Activated T-cell treated with anti-CD3 and anti-CD28 coated beads, Interleukin-2, amount 50 U/mL, for 24 hours (primary cell): ENCODE measurements around the gene SLC15A3.
"Not testable (repeated sequence)": the region's sequence is repeated elsewhere in the genome, so short reads cannot be mapped to it uniquely, and the experiment has no call there.

Experiments used
- DNase-seq: peaks from one replicate; pipeline ENCODE4 v3.0.0-alpha.2; 2020
- H3K27ac Mint-ChIP-seq: 2 replicates; pipeline ENCODE4 v1.8.0; 2020; ENCODE audit warnings: mild to moderate bottlenecking, mixed read lengths
- H3K27me3 Mint-ChIP-seq: 2 replicates; pipeline ENCODE4 v1.8.0; 2020; ENCODE audit warnings: mixed read lengths
- H3K36me3 Mint-ChIP-seq: 2 replicates; pipeline ENCODE4 v1.8.0; 2020; ENCODE audit warnings: low read depth, mixed read lengths
- H3K4me1 Mint-ChIP-seq: 2 replicates; pipeline ENCODE4 v1.8.0; 2020; ENCODE audit warnings: low read depth, mixed read lengths
- H3K4me3 Mint-ChIP-seq: 2 replicates; pipeline ENCODE4 v1.8.0; 2020; ENCODE audit warnings: mild to moderate bottlenecking, moderate library complexity, mixed read lengths
- H3K9me3 Mint-ChIP-seq: 2 replicates; pipeline ENCODE4 v1.8.0; 2020; ENCODE audit warnings: mixed read lengths

Gene SLC15A3

GRCh38 chr11:60913793-60914632 is 38.0 kb downstream of the SLC15A3 start, which contains the start of gene TMEM109:
Gene TMEM109 (plus strand): TSS chr11:60914158. CDS start chr11:60919694, 5,536 bp downstream.
- H3K27me3 Mint-ChIP-seq: no peaks in the 10 kb centered on the region
- H3K27ac Mint-ChIP-seq: peak within 1 kb of the TSS; percentile 99
- peaks cover 74% of the 10 kb centered on the region for H3K4me1 Mint-ChIP-seq
- DNase-seq: peak; percentile 91
- H3K36me3 Mint-ChIP-seq: peaks cover 41% of the 10 kb centered on the region
- H3K4me3 Mint-ChIP-seq: peak within 1 kb of the TSS; percentile 94
- H3K9me3 Mint-ChIP-seq: no peaks in the 10 kb centered on the region

DNA sequence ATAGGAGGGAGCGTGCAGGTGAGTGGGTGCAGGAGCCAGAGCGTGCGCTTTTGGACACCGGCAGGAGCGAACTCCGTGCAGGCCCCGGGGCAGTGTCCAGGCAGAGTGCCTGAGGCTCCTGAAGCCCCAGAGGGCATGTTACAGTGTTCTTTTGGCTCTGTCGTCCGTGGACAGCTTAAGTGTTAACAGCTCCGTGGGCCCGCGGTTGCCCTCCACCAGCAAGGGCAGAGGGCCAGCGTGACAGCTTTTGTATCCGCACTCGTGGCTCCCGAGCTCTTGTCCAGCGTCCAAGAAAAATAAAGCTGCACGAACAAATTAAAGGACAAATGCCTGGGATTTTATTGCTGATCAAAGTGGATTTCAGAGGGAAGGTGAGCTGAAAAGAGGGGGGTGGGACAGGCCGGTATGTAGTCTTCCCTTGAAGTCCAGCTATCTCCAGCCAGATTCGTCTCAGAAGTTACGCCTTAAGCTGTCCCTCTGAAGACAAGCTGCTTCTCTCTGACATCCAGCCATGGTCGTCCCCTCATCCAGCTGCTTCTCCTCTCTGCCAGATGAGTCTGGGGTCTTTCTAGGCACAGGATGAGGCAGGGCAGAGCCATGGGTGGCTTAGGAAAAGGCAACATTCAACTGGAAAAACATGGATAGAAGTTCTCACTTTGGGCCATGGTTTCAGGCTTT is 39.0 kb downstream of the SLC15A3 start:
- Mint-ChIP-seq H3K27ac (peak overlapping the region; percentile 99), H3K36me3 (peaks cover 32% of the 10 kb centered on the region), H3K27me3 (no peaks in the 10 kb centered on the region), H3K4me3 (peak overlapping the region; percentile 94), H3K4me1 (peaks cover 64% of the 10 kb centered on the region), H3K9me3 (no peaks in the 10 kb centered on the region)
- DNase-seq: peak; percentile 34

DNA sequence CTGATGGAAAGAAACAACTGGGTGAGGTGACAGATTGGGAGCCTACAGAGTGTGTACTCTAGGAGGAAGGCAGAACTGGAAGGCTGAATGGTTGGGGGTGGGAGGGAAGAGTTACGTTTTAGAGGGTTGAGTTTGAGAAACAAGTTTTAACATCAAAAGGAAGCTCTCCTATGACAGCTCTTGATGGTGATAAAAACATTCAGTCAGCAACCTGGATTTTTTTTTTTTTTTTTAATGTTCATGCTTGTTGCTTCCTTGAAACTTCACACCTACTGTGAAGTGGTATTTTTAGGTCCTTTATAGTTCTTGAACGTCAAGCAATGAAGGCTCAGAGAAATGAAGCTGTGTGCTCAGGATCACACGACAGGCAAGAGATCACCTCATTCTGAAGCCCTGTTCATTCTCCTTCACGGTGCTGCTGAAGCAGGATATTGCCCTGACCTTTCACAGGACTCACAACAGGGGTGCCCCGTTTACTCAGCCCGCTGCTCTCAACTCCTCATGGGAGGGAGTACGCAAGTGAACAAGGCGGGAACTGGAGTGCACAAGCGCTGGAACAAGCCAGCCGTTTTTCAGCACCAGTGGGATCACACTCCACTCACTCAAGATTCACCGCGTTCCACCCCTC is 39.6 kb downstream of the SLC15A3 start:
- peak; percentile 53 for DNase-seq
- Mint-ChIP-seq H3K27ac (peak overlapping the region; percentile 99), H3K4me1 (peaks cover 63% of the 10 kb centered on the region), H3K4me3 (peak overlapping the region; percentile 94), H3K36me3 (peaks cover 27% of the 10 kb centered on the region), H3K9me3 (no peaks in the 10 kb centered on the region), H3K27me3 (no peaks in the 10 kb centered on the region)

DNA sequence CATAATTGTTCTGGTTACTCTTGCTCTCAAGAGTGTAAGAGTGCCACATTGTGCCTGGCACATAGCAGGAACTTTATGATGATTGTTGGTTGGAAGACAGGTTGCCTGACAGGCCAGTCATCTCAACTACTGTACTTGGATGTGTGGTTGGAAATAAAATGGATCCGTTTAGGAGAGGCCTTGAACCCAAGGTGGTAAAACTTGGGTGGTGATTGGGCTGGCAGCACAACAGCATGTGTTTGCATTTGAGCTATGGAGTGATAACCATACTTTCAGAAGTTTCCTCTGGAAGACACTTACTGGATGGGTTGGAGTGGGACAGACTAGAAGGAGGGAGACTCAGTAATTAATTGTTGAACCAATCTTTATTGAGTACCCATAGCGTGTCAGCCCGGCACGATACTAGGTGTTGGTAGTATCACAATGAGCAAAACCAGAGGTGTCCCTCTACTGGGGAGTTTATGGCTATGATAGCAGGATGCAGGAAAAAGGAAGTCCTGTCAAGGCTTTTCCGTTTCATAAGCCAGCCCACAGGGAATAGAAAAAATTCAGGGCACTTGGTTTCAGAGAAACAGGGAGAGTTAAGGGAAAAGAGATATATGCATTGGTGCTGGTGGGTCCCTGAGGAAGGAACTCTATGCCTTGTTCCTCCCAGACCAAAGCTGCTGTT is 41.1 kb downstream of the SLC15A3 start:
- Mint-ChIP-seq H3K27me3 (no peaks in the 10 kb centered on the region), H3K4me3 (no peak overlapping the region), H3K9me3 (no peaks in the 10 kb centered on the region), H3K27ac (no peak overlapping the region), H3K4me1 (peaks cover 57% of the 10 kb centered on the region), H3K36me3 (peaks cover 17% of the 10 kb centered on the region)
- peak; percentile 13 for DNase-seq

DNA sequence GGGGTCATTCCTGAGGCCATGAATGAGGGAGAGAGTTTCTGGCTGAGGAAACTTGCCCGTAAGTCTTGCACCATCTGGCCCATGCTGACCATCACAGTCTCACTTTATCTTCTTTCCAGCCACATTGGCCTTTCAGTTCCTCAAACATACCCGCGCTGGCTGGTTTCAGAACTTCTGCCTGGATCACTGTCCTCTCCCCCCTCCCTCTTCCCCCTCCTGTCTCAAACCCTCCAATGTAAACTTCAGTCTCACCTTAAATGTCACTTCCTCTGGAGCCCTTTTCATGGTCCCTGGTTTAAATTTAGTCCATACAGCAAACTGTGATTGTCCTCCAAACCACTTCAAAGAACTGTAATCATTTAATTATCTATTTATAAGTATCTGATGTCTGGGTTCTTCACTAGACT is 41.7 kb downstream of the SLC15A3 start:
- Mint-ChIP-seq H3K27me3 (no peaks in the 10 kb centered on the region), H3K4me3 (no peak overlapping the region), H3K36me3 (peaks cover 18% of the 10 kb centered on the region), H3K4me1 (peaks cover 54% of the 10 kb centered on the region), H3K27ac (no peak overlapping the region), H3K9me3 (no peaks in the 10 kb centered on the region)
- no peak for DNase-seq

GRCh38 chr11:60909680-60910280 is 42.2 kb downstream of the SLC15A3 start:
- not testable (repeated sequence) for H3K4me3 Mint-ChIP-seq, H3K27ac Mint-ChIP-seq
- H3K36me3 Mint-ChIP-seq: peaks cover 18% of the 10 kb centered on the region

DNA sequence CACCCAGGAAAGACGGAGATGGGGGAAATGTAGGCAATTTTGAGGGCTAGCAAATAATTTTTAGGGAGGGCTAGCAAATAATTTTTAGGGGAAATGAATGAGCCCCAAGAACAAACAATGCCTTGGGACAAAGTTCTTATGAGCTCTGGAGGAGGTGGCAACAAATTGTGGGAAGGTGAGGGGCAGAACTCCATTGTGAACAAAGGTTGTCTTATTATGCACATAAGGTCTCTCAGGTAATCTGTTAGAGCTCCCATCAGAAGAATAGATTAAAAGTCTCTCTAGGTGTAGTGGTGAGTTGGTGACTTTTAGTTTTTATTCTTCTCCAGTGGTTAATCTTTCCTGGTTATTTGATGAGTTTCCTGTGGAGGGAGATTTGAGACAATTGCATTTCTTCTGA is 43.2 kb downstream of the SLC15A3 start:
- no peaks in the 10 kb centered on the region for H3K27me3 Mint-ChIP-seq
- H3K4me1 Mint-ChIP-seq: peaks cover 60% of the 10 kb centered on the region
- DNase-seq: no peak
- peaks cover 24% of the 10 kb centered on the region for H3K36me3 Mint-ChIP-seq
- no peak overlapping the region for H3K27ac Mint-ChIP-seq
- no peak overlapping the region for H3K4me3 Mint-ChIP-seq
- H3K9me3 Mint-ChIP-seq: no peaks in the 10 kb centered on the region

More at GRCh38 chr11:60909680-60910280, 42.2 kb downstream of the SLC15A3 start:
- not testable (repeated sequence) for DNase-seq, H3K27me3 Mint-ChIP-seq, H3K9me3 Mint-ChIP-seq
- peaks cover 54% of the 10 kb centered on the region for H3K4me1 Mint-ChIP-seq

- DNase-seq: peak; percentile 99
- peaks cover 48% of the 10 kb centered on the region for H3K36me3 Mint-ChIP-seq
- no peaks in the 10 kb centered on the region for H3K27me3 Mint-ChIP-seq
- H3K27ac Mint-ChIP-seq: peak within 1 kb of the TSS; percentile 97
- no peaks in the 10 kb centered on the region for H3K9me3 Mint-ChIP-seq
- H3K4me3 Mint-ChIP-seq: peak within 1 kb of the TSS; percentile 85
- H3K4me1 Mint-ChIP-seq: peaks cover 49% of the 10 kb centered on the region
Observed at GRCh38 chr11:60906132-60906972, 45.6 kb downstream of the SLC15A3 start, which contains the start of gene PRPF19. Gene PRPF19 (minus strand): TSS chr11:60906585. CDS start chr11:60906382, 203 bp downstream.

DNA sequence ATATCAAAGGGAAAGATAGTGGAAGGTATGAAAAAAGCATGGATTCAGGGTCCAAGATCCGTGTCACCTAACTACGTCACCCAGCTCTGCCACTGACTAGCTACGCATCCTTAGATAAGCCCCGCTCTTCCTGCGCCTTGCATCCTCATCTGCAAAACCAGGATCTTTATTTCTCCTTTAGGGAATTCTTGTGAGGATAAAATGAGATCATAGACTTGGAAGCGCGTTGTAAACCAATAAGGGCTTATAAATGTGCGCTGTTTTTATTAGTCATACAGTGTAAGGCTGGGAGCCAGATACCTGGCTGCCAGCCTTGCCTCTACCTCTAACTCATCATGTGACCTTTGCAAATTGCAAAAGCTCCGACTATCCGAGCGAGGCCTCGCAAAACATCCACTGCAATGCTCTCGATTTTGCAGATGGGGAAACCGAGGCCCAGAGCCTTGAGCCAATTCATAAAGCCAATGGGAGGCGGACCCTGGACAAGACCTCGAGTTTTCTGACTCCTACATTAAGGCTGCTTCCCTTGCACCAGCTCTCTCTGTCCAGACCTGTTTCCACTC is 46.3 kb downstream of the SLC15A3 start:
- Mint-ChIP-seq H3K4me1 (peaks cover 42% of the 10 kb centered on the region), H3K9me3 (no peaks in the 10 kb centered on the region), H3K4me3 (peak overlapping the region; percentile 85)

DNA sequence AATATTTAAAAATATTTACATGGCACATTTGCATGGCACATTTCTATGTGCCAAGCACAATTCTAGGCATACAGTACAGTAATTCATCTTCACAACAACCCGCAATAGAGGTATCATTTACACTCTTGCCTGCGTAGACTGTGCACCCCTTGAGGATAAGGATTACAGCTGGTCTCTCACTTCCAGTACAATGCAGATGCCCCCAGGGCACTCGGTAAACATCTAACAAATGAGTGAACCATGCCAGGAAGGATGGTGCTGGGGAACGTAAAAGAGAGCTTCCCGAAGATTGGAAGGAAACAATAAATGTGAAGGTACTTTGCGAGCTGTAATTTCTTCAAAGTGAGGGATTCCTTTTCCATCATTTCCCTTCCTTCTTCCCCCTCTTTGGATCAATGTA is 46.9 kb downstream of the SLC15A3 start:
- H3K36me3 Mint-ChIP-seq: peaks cover 62% of the 10 kb centered on the region

More for the DNA sequence above, 46.3 kb downstream of the SLC15A3 start:
- peaks cover 56% of the 10 kb centered on the region for H3K36me3 Mint-ChIP-seq
- DNase-seq: no peak
- H3K27me3 Mint-ChIP-seq: no peaks in the 10 kb centered on the region
- peak overlapping the region; percentile 97 for H3K27ac Mint-ChIP-seq

GRCh38 chr11:60902625-60903024 is 49.4 kb downstream of the SLC15A3 start:
- peak overlapping the region; percentile 97 for H3K27ac Mint-ChIP-seq
- H3K4me1 Mint-ChIP-seq: peaks cover 44% of the 10 kb centered on the region
- no peak overlapping the region for H3K4me3 Mint-ChIP-seq
- no peaks in the 10 kb centered on the region for H3K9me3 Mint-ChIP-seq
- DNase-seq: no peak
- H3K36me3 Mint-ChIP-seq: peaks cover 86% of the 10 kb centered on the region
- no peaks in the 10 kb centered on the region for H3K27me3 Mint-ChIP-seq

More for the DNA sequence above, 46.9 kb downstream of the SLC15A3 start:
- no peak for DNase-seq
- Mint-ChIP-seq H3K27me3 (no peaks in the 10 kb centered on the region), H3K4me1 (peaks cover 39% of the 10 kb centered on the region), H3K4me3 (peak overlapping the region; percentile 85), H3K9me3 (no peaks in the 10 kb centered on the region), H3K27ac (peak overlapping the region; percentile 97)

- H3K4me1 Mint-ChIP-seq: peaks cover 39% of the 10 kb centered on the region
- peaks cover 99% of the 10 kb centered on the region for H3K36me3 Mint-ChIP-seq
- peak overlapping the region; percentile 47 for H3K27ac Mint-ChIP-seq
- H3K4me3 Mint-ChIP-seq: no peak overlapping the region
- H3K27me3 Mint-ChIP-seq: no peaks in the 10 kb centered on the region
- no peak for DNase-seq
- no peaks in the 10 kb centered on the region for H3K9me3 Mint-ChIP-seq
Observed at GRCh38 chr11:60900673-60901404, 51.1 kb downstream of the SLC15A3 start.
